Smooth muscle cell (in vitro differentiated cells): ENCODE measurements around the gene DPP10. TPM values are rescaled to one million over a fixed set of nuclear protein-coding genes. Genes with fewer than 3 reads are reported as not detected.

ENCODE experiments used
- DNase-seq: peaks from one replicate; lab custom pipeline; 2025; ENCODE audit not compliant: unreplicated experiment; lab: John Stamatoyannopoulos, UW
- H2AFZ ChIP-seq: fragments of 200-600 bp; sonication (generic); 2 replicates; pipeline ENCODE4 v1.6.0; 2016; ENCODE audit warnings: antibody characterized with exemption, low read depth, mild to moderate bottlenecking
- H3F3A ChIP-seq: fragments of 200-600 bp; sonication (generic); 2 replicates; pipeline ENCODE4 v1.6.0; 2017; ENCODE audit warnings: antibody characterized with exemption, low read depth
- H3K27ac ChIP-seq: fragments of 200-600 bp; sonication (generic); 2 replicates; pipeline ENCODE4 v1.5.1; 2016; ENCODE audit warnings: low read depth, mild to moderate bottlenecking
- H3K27me3 ChIP-seq: fragments of 200-600 bp; sonication (generic); 2 replicates; pipeline ENCODE4 v1.6.1; 2016; ENCODE audit warnings: low read depth, mild to moderate bottlenecking
- H3K36me3 ChIP-seq: fragments of 200-600 bp; sonication (generic); 2 replicates; pipeline ENCODE4 v1.5.1; 2016; ENCODE audit warnings: low read depth
- H3K4me1 ChIP-seq: fragments of 200-600 bp; sonication (generic); 2 replicates; pipeline ENCODE4 v1.5.1; 2016; ENCODE audit warnings: low read depth
- H3K4me2 ChIP-seq: fragments of 200-600 bp; sonication (generic); 2 replicates; pipeline ENCODE4 v1.6.0; 2016; ENCODE audit warnings: mild to moderate bottlenecking
- H3K4me3 ChIP-seq: fragments of 200-600 bp; sonication (generic); 2 replicates; pipeline ENCODE4 v1.5.1; 2016; ENCODE audit warnings: mild to moderate bottlenecking
- H3K79me2 ChIP-seq: fragments of 200-600 bp; sonication (generic); 2 replicates; pipeline ENCODE4 v1.6.0; 2016; ENCODE audit warnings: low read depth, mild to moderate bottlenecking
- H3K9ac ChIP-seq: fragments of 200-600 bp; sonication (generic); 2 replicates; pipeline ENCODE4 v1.6.0; 2016; ENCODE audit warnings: low read depth
- H3K9me3 ChIP-seq: fragments of 200-600 bp; sonication (generic); replicated peaks from 2 replicates; pipeline ENCODE4 v1.5.1; 2016; ENCODE audit warnings: low read depth
- H4K20me1 ChIP-seq: fragments of 200-600 bp; sonication (generic); 2 replicates; pipeline ENCODE4 v1.6.0; 2016; ENCODE audit warnings: low read depth
- CTCF ChIP-seq: fragments of 200-600 bp; sonication (generic); IDR thresholded peaks from 2 replicates; pipeline ENCODE4 v1.5.1; 2017; ENCODE audit warnings: borderline replicate concordance, mild to moderate bottlenecking, antibody characterized with exemption; ENCODE audit not compliant: insufficient read depth, poor library complexity, severe bottlenecking
- WGBS: methylation state at CpG from one replicate; pipeline ENCODE4 v1.1.7; 2016; ENCODE audit warnings: low lambda C conversion rate; 5-methylcytosine and 5-hydroxymethylcytosine counted together
- polyA plus RNA-seq: library from polyadenylated mRNA; unstranded; fragments of >200 nt; fragmentation: Nextera tagmentation; extraction: Ambion mirVana; gene quantifications from 2 replicates; pipeline ENCODE4 v1.2.1, GENCODE V29; 2016
- total RNA-seq: library from RNA; depleted of rRNA; stranded (reverse); fragments of >200 nt; gene quantifications from 2 replicates; pipeline ENCODE4 v1.2.3, GENCODE V29; 2014

DPP10 gene
- total and polyA plus RNA-seq, 2 experiments from 2014 or later, result 3.6 TPM; not detected in 1

- Histone ChIP-seq H3K4me3 (no peak overlapping the region), H3K36me3 (no peaks in the 10 kb centered on the region), H3K27ac (no peak overlapping the region), H3K4me2 (no peak overlapping the region), H3K79me2 (no peaks in the 10 kb centered on the region), H3F3A (no peaks in the 10 kb centered on the region), H2AFZ (no peak overlapping the region), H3K27me3 (no peaks in the 10 kb centered on the region), H4K20me1 (no peaks in the 10 kb centered on the region), H3K4me1 (no peaks in the 10 kb centered on the region), H3K9ac (no peak overlapping the region), H3K9me3 (no peaks in the 10 kb centered on the region)
- TF ChIP-seq CTCF, result no peak
- WGBS, result 96% methylated on average over 3 of the region's 3 CpGs
- DNase-seq, result no peak
Measured at GRCh38 chr2:114426756-114427155, 15.7 kb upstream of the DPP10 start.

- Histone ChIP-seq H4K20me1 (no peaks in the 10 kb centered on the region), H3K9me3 (no peaks in the 10 kb centered on the region), H3K4me3 (no peak overlapping the region), H3K9ac (no peak overlapping the region), H3K4me1 (no peaks in the 10 kb centered on the region), H2AFZ (no peak overlapping the region), H3K27ac (no peak overlapping the region), H3K27me3 (no peaks in the 10 kb centered on the region), H3K79me2 (no peaks in the 10 kb centered on the region), H3K36me3 (no peaks in the 10 kb centered on the region), H3K4me2 (no peak overlapping the region), H3F3A (no peaks in the 10 kb centered on the region)
- DNase-seq, result no peak
- 84% methylated on average over 1 of the region's 1 CpG for WGBS
- TF ChIP-seq CTCF, result no peak
Measured at GRCh38 chr2:114436329-114436728, 6.1 kb upstream of the DPP10 start.

DNA sequence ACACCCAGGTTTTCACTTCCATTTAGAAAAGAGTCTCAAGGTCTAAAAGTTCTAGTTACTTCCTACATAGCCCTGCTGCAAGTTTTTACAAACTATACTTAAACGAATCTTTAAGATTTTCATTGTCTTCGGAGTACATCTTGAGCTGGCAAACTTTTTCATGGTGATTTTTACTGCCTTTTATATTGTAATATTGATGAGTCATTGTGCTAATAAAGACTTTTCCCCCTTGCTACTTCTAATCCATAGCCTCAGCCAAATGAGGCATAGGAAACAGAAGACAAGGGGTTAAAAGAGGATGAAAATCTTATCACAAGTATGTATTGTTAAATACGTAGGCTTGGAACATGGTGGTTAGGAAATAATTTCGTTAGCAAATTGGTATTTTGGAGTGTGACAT lies 4.1 kb downstream of the DPP10 start:
- H3K4me1 ChIP-seq, result no peaks in the 10 kb centered on the region
- no peak overlapping the region for H3K4me2 ChIP-seq
- no peak overlapping the region for H3K9ac ChIP-seq
- H3K27ac ChIP-seq, result no peak overlapping the region
- H3F3A ChIP-seq, result no peaks in the 10 kb centered on the region
- H3K79me2 ChIP-seq, result no peaks in the 10 kb centered on the region
- no peaks in the 10 kb centered on the region for H3K9me3 ChIP-seq
- H2AFZ ChIP-seq, result no peak overlapping the region
- no peak overlapping the region for H3K4me3 ChIP-seq
- TF ChIP-seq CTCF, result no peak
- DNase-seq, result no peak
- no peaks in the 10 kb centered on the region for H3K36me3 ChIP-seq
- no peaks in the 10 kb centered on the region for H3K27me3 ChIP-seq
- no peaks in the 10 kb centered on the region for H4K20me1 ChIP-seq
- 80% methylated on average over 4 of the region's 4 CpGs for WGBS

DNA sequence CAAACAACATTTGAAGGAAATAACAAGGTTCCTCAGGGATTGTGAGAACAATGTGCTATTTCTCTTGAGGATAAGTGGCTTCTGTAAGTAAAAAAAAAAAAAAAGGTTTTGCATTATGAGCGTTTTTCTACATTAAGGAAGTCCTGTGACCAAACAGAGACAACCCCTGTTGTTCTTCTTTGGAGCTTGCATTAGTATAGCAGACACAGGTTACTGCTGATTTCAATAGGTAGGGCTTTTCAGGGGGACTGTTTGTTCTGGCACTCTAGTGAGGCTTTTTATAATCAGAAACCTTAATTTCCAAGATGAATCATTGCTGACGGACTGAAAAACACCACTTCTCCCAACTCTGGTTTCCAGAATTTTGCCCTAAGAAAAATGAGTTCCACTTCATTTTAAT lies 8.2 kb downstream of the DPP10 start:
- DNase-seq, result no peak
- H3K4me1 ChIP-seq, result no peaks in the 10 kb centered on the region

More for the DNA sequence above, 8.2 kb downstream of the DPP10 start:
- H3K79me2 ChIP-seq, result no peaks in the 10 kb centered on the region
- no peak for TF ChIP-seq CTCF
- H3K27ac ChIP-seq, result no peak overlapping the region
- WGBS, result 60% methylated on average over 2 of the region's 2 CpGs
- no peaks in the 10 kb centered on the region for H3K9me3 ChIP-seq
- no peaks in the 10 kb centered on the region for H3K36me3 ChIP-seq
- no peaks in the 10 kb centered on the region for H3K27me3 ChIP-seq
- H3K9ac ChIP-seq, result no peak overlapping the region
- no peak overlapping the region for H2AFZ ChIP-seq
- no peaks in the 10 kb centered on the region for H4K20me1 ChIP-seq
- no peak overlapping the region for H3K4me3 ChIP-seq
- H3F3A ChIP-seq, result no peaks in the 10 kb centered on the region
- H3K4me2 ChIP-seq, result no peak overlapping the region
